GM19438 (cell line): ENCODE results near the gene LAMA3.

Source experiments
- ATAC-seq: cut with Tn5 transposase; IDR thresholded peaks from one replicate; pipeline ENCODE4 v1.9.1; 2021; ENCODE audit warnings: low read depth; ENCODE audit not compliant: unreplicated experiment

The LAMA3 gene

DNA sequence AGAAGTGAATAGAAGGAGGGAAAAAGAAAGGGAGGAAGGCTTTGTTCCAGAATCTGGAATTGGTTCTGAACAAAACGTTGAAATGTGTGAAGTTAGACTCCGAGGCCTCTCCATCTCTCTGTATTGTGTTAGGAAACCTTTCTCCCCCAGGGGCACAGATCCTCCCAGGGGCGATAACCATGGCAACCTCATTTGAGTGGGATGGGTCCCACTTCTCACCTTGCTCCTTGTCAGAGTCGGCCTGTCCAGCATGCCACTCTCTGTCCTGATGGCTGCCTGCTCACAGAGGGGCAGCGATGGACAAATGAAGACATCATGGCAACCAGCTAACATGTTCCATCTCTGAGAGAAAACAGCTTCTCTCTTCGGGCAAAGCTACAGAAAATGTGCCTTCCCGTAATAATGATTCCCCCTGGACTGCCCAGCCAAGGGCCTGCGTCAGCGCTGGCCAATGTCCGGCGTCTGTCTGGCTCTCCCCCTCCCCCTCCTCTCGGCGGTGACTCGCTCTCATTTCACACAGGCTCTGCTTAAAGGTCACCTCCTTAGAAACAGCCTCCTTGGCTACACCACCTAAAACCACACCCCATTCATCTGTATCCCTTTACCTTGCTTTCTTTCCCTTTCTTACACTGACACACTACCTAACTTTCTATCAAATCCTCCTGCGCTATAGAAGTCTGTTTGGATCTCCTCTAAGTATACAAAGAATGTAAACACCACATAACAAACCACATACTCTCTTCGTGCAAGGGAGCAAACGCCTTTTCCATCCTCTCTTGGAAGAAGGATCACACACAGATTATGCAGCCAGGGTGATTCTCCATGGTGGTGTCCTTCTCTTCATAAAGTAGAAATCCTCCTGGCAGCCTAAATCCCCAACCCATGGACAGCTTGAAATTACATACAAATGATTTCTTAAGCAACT is 293.2 kb downstream of the LAMA3 start:
- ATAC-seq: no peak

DNA sequence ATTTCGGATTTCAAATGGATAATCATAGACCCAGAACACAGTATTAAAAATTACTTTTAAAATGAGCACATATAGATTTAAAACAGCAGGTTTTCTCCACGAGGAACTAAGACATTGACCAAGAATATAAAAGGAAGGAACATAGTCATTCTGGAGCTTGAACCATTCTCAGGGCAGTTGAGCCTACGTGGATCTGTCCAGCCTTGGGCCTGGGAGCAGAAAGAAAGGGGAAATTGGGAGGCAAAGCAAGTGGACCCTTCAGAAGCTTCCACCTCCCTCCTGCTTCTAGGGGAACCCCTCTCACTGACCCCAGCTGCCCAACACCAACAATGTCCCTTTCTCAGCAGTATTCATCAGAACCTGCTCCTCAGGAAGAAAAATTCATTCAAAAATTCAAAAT is 293.9 kb downstream of the LAMA3 start:
- ATAC-seq: no peak

DNA sequence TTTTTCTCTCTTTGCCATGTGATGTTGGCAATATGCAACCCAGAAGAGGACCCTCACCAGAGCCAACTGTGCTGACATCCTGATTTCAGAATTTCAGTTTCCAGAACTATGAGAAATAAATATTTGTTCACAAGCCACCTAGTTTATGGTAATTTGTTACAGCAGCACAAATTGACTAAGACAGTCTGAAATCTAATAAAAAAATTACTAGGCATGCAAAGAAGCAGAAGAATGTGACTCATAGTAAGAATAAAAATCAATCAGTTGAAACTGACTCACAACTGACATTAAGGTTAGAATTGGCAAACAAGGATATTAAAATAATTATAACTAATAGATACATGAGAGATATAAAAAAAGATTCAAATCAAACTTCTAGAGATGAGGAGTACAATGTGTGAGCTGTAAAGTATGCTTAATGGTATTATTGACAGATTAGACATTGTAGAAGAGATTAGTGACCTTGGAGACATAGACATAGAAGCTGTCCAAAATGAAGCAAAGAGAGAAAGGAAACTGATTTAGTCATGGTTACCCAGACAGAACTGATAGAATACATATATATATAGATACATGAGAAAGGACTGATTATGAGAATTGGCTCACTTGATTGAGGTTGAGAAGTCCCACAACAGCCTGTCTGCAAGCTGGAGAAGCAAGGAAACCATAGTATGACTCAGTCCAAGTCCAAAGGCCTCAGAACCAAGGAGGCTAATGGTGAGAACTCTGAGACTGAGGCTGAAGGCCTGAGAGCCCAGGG is 297.5 kb downstream of the LAMA3 start:
- no peak for ATAC-seq

DNA sequence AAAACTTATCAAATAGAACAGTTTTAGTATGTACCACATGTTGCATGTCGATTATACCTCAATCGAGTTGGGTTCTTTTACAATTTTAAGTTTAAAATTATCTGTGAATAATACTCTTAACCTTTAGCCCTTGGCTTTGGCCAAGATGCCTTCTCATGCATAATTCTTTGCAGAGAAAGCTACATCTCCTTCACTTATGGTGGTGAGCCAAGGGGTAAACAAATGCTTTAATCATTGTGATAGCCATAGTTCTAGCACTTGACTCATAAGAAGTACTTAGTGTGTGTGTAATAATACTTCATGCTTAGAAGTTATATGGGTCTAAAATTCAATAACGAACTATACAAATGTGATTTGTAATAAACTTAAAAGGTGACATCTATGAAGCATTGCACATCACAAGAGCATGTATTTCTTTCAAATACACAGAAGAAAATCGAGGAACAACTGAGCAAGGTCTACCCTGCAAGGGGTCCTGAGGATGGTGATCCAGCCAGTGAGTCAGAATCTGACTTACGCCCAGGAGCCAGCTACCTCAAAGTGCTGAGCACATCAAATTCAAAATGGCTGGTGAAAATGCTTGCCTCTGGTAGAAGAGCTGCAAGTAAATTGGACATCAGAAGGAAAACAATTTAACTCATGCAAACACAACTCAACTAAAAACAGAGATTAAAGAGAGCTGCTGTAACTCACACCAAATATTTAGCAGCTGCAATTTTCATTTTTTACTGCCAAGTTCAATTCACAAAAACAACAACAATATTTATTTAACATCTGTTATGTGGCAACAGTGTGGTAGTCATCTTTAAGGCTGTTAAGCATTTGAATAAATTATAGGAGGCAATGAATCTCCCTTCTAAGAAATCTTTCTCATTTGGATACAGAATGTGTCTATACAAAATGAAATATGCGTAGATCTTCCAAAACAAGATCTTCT is 301.5 kb downstream of the LAMA3 start:
- no peak for ATAC-seq

DNA sequence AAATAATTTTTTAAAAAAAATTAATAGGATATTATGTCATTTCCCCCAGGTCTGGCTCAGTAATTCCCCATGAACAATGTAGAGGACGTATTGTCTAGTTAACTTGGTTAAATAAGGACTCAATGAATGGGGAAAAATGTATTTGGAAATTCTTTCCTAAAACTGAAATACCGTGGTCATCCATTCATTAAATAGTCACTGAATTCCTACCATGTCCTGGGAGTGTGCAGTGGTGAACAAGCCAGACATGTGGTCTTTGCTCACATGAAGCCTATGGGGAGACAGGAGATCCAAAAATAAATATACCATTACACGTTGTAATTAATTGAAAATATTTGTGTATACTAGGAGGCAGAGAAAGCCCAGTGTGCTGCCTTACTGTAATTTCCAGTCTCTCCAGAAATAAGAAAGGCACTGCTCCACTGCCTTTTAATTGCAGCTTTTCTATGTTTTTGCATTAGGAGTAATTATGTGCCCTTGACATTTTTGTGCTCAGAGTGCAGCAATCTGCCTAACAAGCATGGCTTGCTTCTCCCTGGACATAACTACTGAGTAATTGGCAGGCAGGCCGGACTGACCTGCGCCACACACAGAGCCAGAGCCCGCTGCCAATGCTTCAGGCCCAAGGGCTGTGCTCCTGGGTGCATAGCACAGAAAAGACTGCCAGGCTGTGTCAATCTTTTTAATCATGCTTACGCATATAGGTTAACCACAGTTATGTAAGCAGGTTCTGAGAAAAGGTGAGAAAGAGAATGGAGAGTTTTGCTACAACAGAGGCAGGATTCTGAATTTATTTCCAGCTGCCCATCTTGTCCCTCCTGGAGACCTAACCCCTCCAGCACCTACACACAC is 303.1 kb downstream of the LAMA3 start:
- ATAC-seq: no peak

DNA sequence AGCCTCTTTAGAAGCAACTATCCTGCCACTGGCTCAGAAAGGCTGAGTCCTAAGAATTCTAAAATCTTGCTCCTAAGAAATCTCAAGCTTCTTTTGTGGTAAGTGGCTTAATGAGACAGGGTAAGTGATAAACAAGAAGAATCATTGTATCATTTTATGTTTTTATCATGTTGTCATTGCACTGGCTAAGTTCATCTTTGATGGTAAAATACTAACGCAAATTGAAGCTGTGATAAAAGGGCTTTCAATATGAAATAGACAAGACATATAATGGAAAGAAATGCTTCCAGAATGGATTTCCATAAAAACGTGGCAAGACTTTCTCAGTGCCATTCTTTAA is 303.7 kb downstream of the LAMA3 start:
- ATAC-seq: no peak

DNA sequence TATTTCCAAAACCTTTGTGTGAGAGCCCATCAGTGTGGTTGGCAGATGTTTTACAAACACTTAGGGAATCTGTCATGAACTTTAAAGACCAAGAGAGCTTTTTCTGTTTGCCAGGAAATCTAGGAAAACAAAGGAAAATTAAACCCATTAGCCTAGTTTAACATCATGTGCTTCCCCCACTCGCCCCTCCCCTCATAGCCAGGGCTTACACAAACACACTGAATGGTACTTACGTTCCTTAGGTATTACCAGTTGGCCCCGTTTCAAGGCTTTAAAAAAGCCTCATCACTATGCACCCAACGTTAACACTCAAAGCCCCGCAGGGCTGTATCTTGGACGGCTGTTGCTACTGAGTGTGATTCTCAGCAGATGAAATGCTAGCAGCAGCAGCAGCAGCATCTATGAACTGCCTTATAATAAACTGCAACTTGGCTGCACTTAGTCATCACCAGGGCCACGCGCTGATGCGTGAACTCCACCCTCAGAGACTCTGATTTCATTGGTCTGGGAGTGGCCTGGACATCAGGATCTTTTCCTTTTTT is 305.2 kb downstream of the LAMA3 start:
- no peak for ATAC-seq

DNA sequence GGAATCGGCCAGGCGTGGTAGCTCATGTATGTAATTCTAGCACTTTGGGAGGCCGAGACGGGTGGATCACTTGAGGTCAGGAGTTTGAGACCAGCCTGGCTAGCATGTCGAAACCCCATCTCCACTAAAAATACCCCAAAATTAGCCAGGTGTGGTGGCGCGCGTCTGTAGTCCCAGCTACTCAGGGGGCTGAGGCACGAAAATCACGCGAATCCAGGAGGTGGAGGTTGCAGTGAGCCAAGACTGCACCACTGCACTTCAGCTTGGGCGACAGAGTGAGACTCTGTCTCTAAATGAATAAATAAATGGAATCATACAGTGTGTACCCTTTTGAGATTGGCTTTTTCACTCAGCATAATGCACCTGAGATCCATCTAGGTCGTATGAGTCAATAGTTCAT is 305.9 kb downstream of the LAMA3 start:
- no peak for ATAC-seq

DNA sequence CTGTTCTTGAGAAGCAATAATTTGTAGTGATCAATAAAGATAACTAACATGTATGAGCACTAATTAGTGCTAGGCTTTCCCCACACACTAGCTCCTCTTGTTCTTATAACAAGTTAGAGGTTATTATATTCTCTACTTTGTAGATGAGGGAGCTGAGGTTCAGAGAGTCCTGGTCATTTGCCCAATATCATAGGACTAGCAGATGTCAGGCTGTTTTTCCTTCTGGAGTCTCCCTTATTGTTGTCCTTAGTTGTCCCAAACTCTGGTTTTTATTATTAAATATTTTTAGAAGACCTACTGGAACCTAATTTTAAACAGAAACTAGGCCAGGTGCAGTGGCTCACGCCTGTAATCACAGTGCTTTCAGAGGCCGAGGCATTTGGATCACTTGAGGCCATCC is 308.8 kb downstream of the LAMA3 start:
- no peak for ATAC-seq

DNA sequence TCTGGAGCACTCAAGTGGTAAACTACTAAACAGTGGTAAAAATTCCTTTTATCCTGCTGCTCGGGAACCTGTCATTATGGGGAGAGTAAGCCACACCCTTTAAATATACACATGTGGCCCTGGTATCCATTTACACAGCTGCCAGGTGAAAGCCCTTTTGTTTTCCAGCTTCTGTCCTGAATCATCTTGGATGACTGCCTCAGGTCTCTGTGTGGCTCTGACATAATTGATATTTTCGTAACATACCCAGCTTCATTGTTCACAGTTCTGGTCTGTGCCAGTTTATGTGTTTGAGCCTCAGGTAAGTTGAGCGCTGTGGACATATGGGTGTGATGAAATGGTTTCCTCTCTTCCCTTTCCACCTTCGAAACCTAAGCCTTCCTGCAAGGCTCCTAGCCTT is 309.6 kb downstream of the LAMA3 start:
- no peak for ATAC-seq

DNA sequence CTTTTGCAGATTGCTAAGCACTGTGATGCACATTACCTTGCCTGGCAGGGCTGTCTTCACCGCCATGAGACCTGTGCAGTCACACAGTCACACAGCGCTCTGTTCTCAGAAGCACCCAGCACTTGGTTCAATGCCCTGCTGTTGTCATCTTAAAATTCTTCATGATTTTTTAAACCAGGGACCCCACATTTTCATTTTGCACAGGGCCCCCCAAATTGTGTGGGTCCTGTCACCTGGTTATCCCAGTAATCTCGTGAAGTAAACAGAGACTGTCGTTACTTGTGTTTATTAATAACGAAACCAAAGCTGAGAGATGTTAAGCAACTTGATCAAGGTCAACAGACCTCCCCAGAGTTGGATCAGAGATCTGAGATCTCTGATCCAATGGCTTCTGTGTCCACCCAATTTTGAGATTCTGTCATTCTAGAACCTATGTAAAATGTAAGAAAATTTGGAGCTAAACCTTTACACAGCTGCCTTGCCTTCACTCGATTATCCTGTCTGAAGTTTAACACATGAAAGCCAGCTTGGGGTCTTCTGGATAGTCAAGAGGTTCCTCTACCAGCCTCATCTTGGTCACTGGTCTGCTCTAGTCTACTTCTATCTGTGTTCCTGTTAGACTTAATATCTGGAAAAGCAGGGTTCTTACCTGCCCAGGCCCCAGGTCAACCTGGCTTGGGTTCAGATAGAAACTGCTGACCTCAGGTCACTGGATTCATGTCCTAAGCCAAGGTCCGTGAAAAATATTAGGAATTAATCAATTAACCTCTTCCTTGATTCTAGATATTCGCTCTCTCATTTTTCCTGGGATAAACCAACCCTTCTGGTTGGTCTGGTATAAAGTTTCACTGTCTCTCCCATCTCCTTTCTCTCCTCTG is 311.6 kb downstream of the LAMA3 start:
- no peak for ATAC-seq

DNA sequence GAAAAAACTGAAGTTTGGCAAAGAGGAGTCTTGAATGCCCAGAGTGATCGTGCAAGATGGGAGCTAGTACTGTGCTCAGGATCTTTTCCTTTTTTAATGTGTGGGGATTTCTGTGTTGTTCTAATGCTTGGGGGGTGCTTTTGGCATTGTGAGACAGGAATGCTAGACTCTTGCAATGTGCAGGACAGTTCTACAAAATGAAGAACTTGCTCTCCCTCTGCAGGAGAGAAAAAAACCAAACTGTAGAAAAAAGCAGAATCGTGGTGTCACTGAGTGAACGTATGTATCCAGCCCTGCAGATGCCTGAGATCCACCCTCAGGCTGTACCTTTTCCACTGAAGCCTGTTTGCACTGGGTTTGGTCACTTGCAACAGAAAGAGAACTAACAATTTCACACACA is 313.2 kb downstream of the LAMA3 start:
- no peak for ATAC-seq

DNA sequence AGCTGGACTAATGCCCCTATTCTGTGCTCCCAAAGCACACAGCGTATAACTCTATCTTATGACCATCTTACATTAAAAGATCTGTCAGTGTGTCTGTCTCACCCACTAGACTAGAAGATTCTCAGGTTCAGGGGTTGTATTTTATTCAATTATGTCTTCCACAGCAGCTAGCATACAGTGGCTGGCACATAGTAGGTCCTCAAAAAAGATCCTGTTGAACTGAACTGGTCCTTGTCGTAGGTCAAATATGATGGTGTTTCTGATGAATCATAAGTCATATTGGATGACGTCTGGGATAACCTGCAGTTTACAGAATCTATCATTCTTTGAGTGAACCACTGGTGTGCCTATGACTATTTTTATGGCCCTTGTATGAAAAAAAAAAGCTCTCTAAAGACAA is 314.0 kb downstream of the LAMA3 start:
- no peak for ATAC-seq

DNA sequence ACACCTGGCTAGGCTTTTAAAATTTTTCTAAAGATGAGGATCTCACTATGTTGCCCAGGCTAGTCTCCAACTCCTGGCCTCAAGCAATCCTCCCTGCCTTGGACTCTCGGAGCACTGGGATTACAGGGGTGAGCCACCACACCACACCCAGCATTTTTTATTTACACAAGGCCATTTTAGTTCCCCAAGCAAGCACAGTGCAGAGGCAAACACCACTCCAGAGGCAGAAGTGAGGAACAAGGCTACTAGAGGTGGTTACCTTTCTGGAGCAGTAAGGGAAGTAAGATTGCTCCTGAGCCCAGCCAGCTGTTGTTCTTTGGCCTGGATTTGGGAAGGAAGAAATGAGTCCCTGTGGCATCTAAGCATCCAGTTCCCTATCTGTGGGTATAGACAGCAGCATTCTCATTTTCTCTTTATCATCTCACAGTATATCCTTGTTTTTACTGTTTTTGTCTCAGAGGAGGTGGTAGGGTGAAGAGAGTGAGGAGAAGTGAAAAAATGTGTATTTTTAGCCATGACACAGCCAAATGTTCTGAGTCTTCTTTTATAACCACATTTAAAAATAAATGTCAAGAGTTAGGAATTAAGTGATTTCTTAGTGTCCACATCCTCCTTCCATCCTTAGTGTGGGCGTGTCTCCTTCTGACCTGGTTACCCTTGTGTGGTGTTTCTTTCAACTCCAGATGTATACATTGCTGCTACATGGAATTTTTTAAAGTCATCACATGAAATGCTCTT is 314.8 kb downstream of the LAMA3 start:
- ATAC-seq: no peak
